Liver (tissue), 3 donors: ENCODE data around the gene DCDC1.

Experiments used
- CTCF ChIP-seq: fragments of 150-350 bp; IDR thresholded peaks from 2 replicates; pipeline ENCODE4 v1.5.1; 2017; ENCODE audit warnings: improper control_type of control experiment, low read depth, low read length; ENCODE audit not compliant: missing input control
- EGR1 ChIP-seq, 2 donors: IDR thresholded peaks; 2 replicates each; pipeline ENCODE4 v1.6.1; 2016 to 2018; ENCODE audit warnings: antibody characterized with exemption in 2 of 2, low read depth in 2 of 2
- JUND ChIP-seq, 2 donors: IDR thresholded peaks; 2 replicates each; pipeline ENCODE4 v1.6.1; 2016; ENCODE audit warnings: antibody characterized with exemption in 2 of 2
- YY1 ChIP-seq: IDR thresholded peaks from 2 replicates; pipeline ENCODE4 v1.6.1; 2016; ENCODE audit warnings: antibody characterized with exemption, mild to moderate bottlenecking
- donor health status: healthy.
- donor health status: healthy.

GRCh38 chr11:31247321-31247720 lies 122.2 kb downstream of the DCDC1 start:
- no peak for TF ChIP-seq EGR1 (IDR thresholded peaks at IDR 0.05; ENCODE audit: low read depth in 2 of 2)
- TF ChIP-seq JUND (IDR thresholded peaks at IDR 0.05): no peak
- no peak for TF ChIP-seq CTCF
- TF ChIP-seq YY1: no peak
